Pancreas (tissue), 10 donors: ENCODE results near the gene PTGFR. TPM values are rescaled to one million over a fixed set of nuclear protein-coding genes. Genes with fewer than 3 reads are reported as not detected.

Experiments
- ATAC-seq, 4 donors: fragments of 200-7000 bp; cut with Tn5 transposase; one replicate each; pipeline versions ENCODE4 v1.8.0 to v1.9.1; 2020; ENCODE audit warnings: mild to moderate bottlenecking in 4 of 4, moderate library complexity in 4 of 4
- DNase-seq, 6 donors: peaks; one replicate each; pipeline ENCODE4 v3.0.0-alpha.2; 2020
- FAIRE-seq: peaks from 2 replicates; lab custom pipeline; 2012; peaks lifted over from hg19 to GRCh38; lab: Jason Lieb, UNC
- H3K27ac ChIP-seq, 4 donors: fragments of 200-600 bp; sonication (generic); 1 replicate in 3 of 4; 2 replicates in 1 of 4; pipeline versions ENCODE4 v1.5.0 to v1.8.0; 2020
- H3K27me3 ChIP-seq, 4 donors: fragments of 200-600 bp; one replicate each; pipeline ENCODE4 v1.8.0; 2021
- H3K36me3 ChIP-seq, 3 donors: fragments of 200-600 bp; sonication (generic) in 1 of 3; one replicate each; pipeline versions ENCODE4 v1.5.0 to v1.8.0; 2020 to 2021
- H3K4me1 ChIP-seq, 3 donors: fragments of 200-600 bp; one replicate each; pipeline ENCODE4 v1.8.0; 2021
- H3K4me3 ChIP-seq, 4 donors: fragments of 200-600 bp; sonication (generic) in 2 of 4; one replicate each; pipeline versions ENCODE4 v1.5.0 to v1.8.0; 2020 to 2021
- H3K9me3 ChIP-seq, 4 donors: fragments of 200-600 bp; one replicate each; pipeline ENCODE4 v1.8.0; 2021
- CTCF ChIP-seq, 4 donors: fragments of 200-600 bp; sonication (generic) in 3 of 4; IDR thresholded peaks; one replicate each; pipeline versions ENCODE4 v1.5.0 to v1.8.0; 2021; ENCODE audit warnings: antibody characterized with exemption in 4 of 4
- WGBS, 2 donors: extraction: QIAGEN DNeasy Blood & Tissue Kit; methylation state at CpG; one replicate each; pipeline ENCODE4 v1.1.7; 2013; 5-methylcytosine and 5-hydroxymethylcytosine counted together
- intact Hi-C, 3 donors: fragments of 100-400 bp; cut with DNase I; formaldehyde crosslinking; loops; one replicate each; pipeline versions ENCODE4 v1.11.1 to v1.14.2; 2022
- polyA plus RNA-seq, 2 donors: library from polyadenylated mRNA; stranded (reverse); fragments of 200-250 nt; gene quantifications; one replicate each; pipeline ENCODE4 v1.2.3, GENCODE V29; 2013
- total RNA-seq, 6 donors: library from RNA; stranded (reverse); fragmentation: NEBNext Ultra II Directional in 4 of 6; extraction: Animal tissue kit (Norgen Biotek cat#: 25700) in 4 of 6; gene quantifications; one replicate each; pipeline versions ENCODE4 v1.2.1 to v1.2.4, GENCODE V29; 2021 to 2023
- donor health status: healthy with polysubstance abuse.
- donor health status: DM: no; HTN: no; CAD: no; lungs with moderate emphysema.
- donor health status: DM: no; HTN: no; CAD: no.
- donor health status: control.
- donor health status: control.
- donor health status: Bipolar disorder and iron deficiency.
- donor health status: DM: yes; HTN: yes; CAD: no.
- donor health status: DM: no; HTN: no; CAD: no.
- donor health status: DM: no; HTN: no; CAD: no.
- donor health status: DM: yes; HTN: yes; CAD: no.

The PTGFR gene
- total and polyA plus RNA-seq, 8 donors = 0.43 to 3.9 (median 1.1) TPM

GRCh38 chr1:78547081-78547480, 56.3 kb downstream of the PTGFR start:
- ATAC-seq = no peak
- H3K27me3 ChIP-seq = no peaks in the 10 kb centered on the region
- no peak for FAIRE-seq
- DNase-seq = no peak
- WGBS, 2 donors = 33 to 37% methylated on average over 1 of the region's 1 CpG
- H3K9me3 ChIP-seq = no peaks in the 10 kb centered on the region
- H3K4me1 ChIP-seq = no peaks in the 10 kb centered on the region
- TF ChIP-seq CTCF (IDR thresholded peaks at IDR 0.05) = no peak
- H3K4me3 ChIP-seq = no peak overlapping the region
- intact Hi-C loops = no loop called here
- no peak overlapping the region for H3K27ac ChIP-seq
- no peaks in the 10 kb centered on the region for H3K36me3 ChIP-seq

GRCh38 chr1:78549331-78549730, 58.6 kb downstream of the PTGFR start:
- H3K4me1 ChIP-seq = no peaks in the 10 kb centered on the region
- ATAC-seq (no peak), FAIRE-seq (no peak), DNase-seq (no peak)
- H3K4me3 ChIP-seq = no peak overlapping the region
- no peak overlapping the region for H3K27ac ChIP-seq
- H3K9me3 ChIP-seq = no peaks in the 10 kb centered on the region
- TF ChIP-seq CTCF (IDR thresholded peaks at IDR 0.05) = no peak
- H3K27me3 ChIP-seq = no peaks in the 10 kb centered on the region
- intact Hi-C loops = no loop called here
- no peaks in the 10 kb centered on the region for H3K36me3 ChIP-seq
- 38 to 49% methylated on average over 3 of the region's 3 CpGs for WGBS, 2 donors

- Histone ChIP-seq H3K4me3 (no peak overlapping the region), H3K36me3 (no peaks in the 10 kb centered on the region), H3K4me1 (no peaks in the 10 kb centered on the region), H3K27ac (no peak overlapping the region), H3K9me3 (no peaks in the 10 kb centered on the region), H3K27me3 (no peaks in the 10 kb centered on the region)
- intact Hi-C loops = no loop called here
- DNase-seq (no peak), ATAC-seq (no peak), FAIRE-seq (no peak)
- TF ChIP-seq CTCF (IDR thresholded peaks at IDR 0.05) = no peak
- WGBS, 2 donors = 36 to 40% methylated on average over 3 of the region's 3 CpGs
Observed at GRCh38 chr1:78549891-78550290, 59.1 kb downstream of the PTGFR start.

- DNase-seq (no peak), FAIRE-seq (no peak), ATAC-seq (no peak)
- no peak for TF ChIP-seq CTCF (IDR thresholded peaks at IDR 0.05)
- 58 to 61% methylated on average over 5 of the region's 5 CpGs for WGBS, 2 donors
- intact Hi-C loops = no loop called here
- Histone ChIP-seq H3K36me3 (no peaks in the 10 kb centered on the region), H3K4me1 (no peaks in the 10 kb centered on the region), H3K9me3 (no peaks in the 10 kb centered on the region), H3K27me3 (no peaks in the 10 kb centered on the region), H3K4me3 (no peak overlapping the region), H3K27ac (no peak overlapping the region)
Observed at GRCh38 chr1:78553859-78554258, 63.1 kb downstream of the PTGFR start.

- FAIRE-seq = no peak
- intact Hi-C loops = no loop called here
Observed at GRCh38 chr1:78554840-78555239, 64.1 kb downstream of the PTGFR start.

More at GRCh38 chr1:78554840-78555239, 64.1 kb downstream of the PTGFR start:
- Histone ChIP-seq H3K4me1 (no peaks in the 10 kb centered on the region), H3K36me3 (no peaks in the 10 kb centered on the region), H3K9me3 (no peaks in the 10 kb centered on the region), H3K4me3 (no peak overlapping the region), H3K27ac (no peak overlapping the region), H3K27me3 (no peaks in the 10 kb centered on the region)
- no peak for TF ChIP-seq CTCF (IDR thresholded peaks at IDR 0.05)
- DNase-seq (no peak), ATAC-seq (no peak)
